Esophagus muscularis mucosa (tissue), 4 donors: ENCODE measurements around the gene CEP55. TPM values are rescaled to one million over a fixed set of nuclear protein-coding genes. Genes with fewer than 3 reads are reported as not detected.

Source experiments
- DNase-seq: peaks from one replicate; pipeline ENCODE4 v3.0.0-alpha.2; 2017; ENCODE audit errors: extremely low spot score
- H3K27ac ChIP-seq, 4 donors: fragments of 200-600 bp; sonication (generic); replicated peaks in 1 of 4; 1 replicate in 3 of 4; 2 replicates in 1 of 4; pipeline ENCODE4 v1.5.1; 2016 to 2019; ENCODE audit warnings: mild to moderate bottlenecking in 1 of 4
- H3K27me3 ChIP-seq, 4 donors: fragments of 200-600 bp; sonication (generic); one replicate each; pipeline versions ENCODE4 v1.5.1 to v1.6.0; 2016 to 2019
- H3K36me3 ChIP-seq, 4 donors: fragments of 200-600 bp; sonication (generic); one replicate each; pipeline ENCODE4 v1.5.1; 2016 to 2019
- H3K4me1 ChIP-seq, 4 donors: fragments of 200-600 bp; sonication (generic); one replicate each; pipeline ENCODE4 v1.5.1; 2016 to 2019
- H3K4me3 ChIP-seq, 4 donors: fragments of 200-600 bp; sonication (generic); 1 replicate in 2 of 4; 2 replicates in 2 of 4; pipeline ENCODE4 v1.5.1; 2016 to 2019; ENCODE audit warnings: mild to moderate bottlenecking in 4 of 4, moderate library complexity in 1 of 4
- H3K9me3 ChIP-seq, 4 donors: fragments of 200-600 bp; sonication (generic); 1 replicate in 3 of 4; 2 replicates in 1 of 4; pipeline ENCODE4 v1.5.1; 2016 to 2019
- EP300 ChIP-seq: sonication (generic); formaldehyde crosslinking; IDR thresholded peaks from one replicate; pipeline ENCODE4 v1.6.1; 2017; ENCODE audit warnings: antibody characterized with exemption
- POLR2A ChIP-seq: fragments of 450-650 bp; IDR thresholded peaks from one replicate; pipeline ENCODE4 v1.6.1; 2017; ENCODE audit warnings: antibody characterized with exemption, moderate library complexity, mild to moderate bottlenecking, low read depth
- POLR2AphosphoS5 ChIP-seq, 2 donors: sonication (generic); formaldehyde crosslinking; IDR thresholded peaks; one replicate each; pipeline ENCODE4 v1.6.1; 2017; ENCODE audit warnings: antibody characterized with exemption in 2 of 2
- WGBS: methylation state at CpG from one replicate; pipeline ENCODE4 v1.1.5; 2018; 5-methylcytosine and 5-hydroxymethylcytosine counted together
- intact Hi-C: fragments of 100-400 bp; cut with DNase I; formaldehyde crosslinking; loops from one replicate; pipeline ENCODE4 v1.15.1; 2023
- total RNA-seq, 4 donors: library from RNA; depleted of rRNA; stranded (reverse); fragments of >200 nt; gene quantifications; one replicate each; pipeline versions ENCODE4 v1.1.0 to v1.2.1, GENCODE V29; 2016
- TF ChIP-seq, protein P1 (sequence below), 3 experiments: fragments of 200-600 bp in 2 of 3; fragments of 450-650 bp in 1 of 3; sonication (generic) in 2 of 3; IDR thresholded peaks; one replicate each; pipeline ENCODE4 v1.5.1; 2017 to 2019; ENCODE audit warnings: antibody characterized with exemption in 3 of 3, mild to moderate bottlenecking in 2 of 3, moderate library complexity in 1 of 3

Gene CEP55
- total RNA-seq, 4 donors from 2014 or later: 0.19 to 0.80 (median 0.50) TPM; not detected in 1

DNA sequence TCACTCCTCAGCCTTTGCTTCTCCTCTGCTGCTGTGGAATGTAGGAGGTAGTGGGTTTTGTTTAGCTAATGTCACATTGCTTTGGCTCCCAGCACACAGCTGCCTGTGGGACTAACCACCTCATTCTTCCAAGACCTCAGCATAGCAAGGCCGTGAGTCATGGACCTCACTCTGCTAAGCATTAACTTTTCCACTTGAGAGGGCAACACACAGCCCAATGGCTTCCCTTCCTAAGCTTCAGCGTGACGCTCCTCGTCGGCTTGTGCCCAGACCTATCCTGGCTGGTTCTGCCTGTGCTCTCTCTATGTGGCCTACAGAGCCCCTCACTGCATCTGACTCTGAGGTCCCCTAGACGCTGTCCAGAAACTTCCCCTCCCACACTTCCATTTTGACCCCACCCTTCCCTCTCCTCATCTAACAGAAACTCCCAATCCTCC lies 37.6 kb upstream of the CEP55 start:
- intact Hi-C loops: no loop called here
- Histone ChIP-seq H3K9me3 (no peaks in the 10 kb centered on the region), H3K36me3 (peaks cover 5 to 23% (median 9%) of the 10 kb centered on the region in 4 donors), H3K4me1 (peaks cover 30 to 78% (median 74%) of the 10 kb centered on the region in 4 donors), H3K4me3 (peak overlapping the region; percentile 2 to 29 (median 22)), H3K27me3 (no peaks in the 10 kb centered on the region), H3K27ac (peak overlapping the region; percentile 87 to 96 (median 91))
- TF ChIP-seq EP300 (no peak), POLR2AphosphoS5 (IDR thresholded peaks at IDR 0.05) (peak; percentile 90 to 93)
- WGBS: 35% methylated on average over 6 of the region's 6 CpGs
- peak; percentile 96 for DNase-seq

DNA sequence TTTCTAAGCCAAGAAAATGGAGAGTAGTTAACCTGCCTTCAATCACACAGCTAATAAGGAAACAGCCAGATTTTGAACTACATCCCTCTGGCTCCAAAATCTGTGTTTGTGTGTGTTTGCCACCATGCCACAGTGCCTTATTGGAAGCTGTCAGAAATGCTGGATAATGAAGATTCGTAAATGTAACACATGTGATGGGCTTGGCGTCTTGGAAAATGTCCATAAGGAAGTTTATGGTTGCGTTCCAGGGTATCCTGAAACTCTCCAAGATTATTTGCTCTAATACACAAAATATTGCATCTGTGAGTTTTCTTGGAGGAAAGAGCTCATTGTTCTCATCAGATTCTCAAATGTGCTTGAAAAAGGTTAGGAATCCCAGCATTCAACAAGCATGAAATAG lies 36.9 kb upstream of the CEP55 start:
- Histone ChIP-seq H3K27ac (peak overlapping the region; percentile 87 to 96 (median 91)), H3K9me3 (no peaks in the 10 kb centered on the region), H3K36me3 (peaks cover under 1 to 17% (median 3%) of the 10 kb centered on the region in 4 donors), H3K4me1 (peaks cover 33 to 84% (median 78%) of the 10 kb centered on the region in 4 donors), H3K4me3 (no peak overlapping the region), H3K27me3 (no peaks in the 10 kb centered on the region)
- DNase-seq: no peak
- intact Hi-C loops: no loop called here
- 50% methylated on average over 3 of the region's 3 CpGs for WGBS
- TF ChIP-seq POLR2A (no peak), POLR2AphosphoS5 (IDR thresholded peaks at IDR 0.05) (no peak), EP300 (no peak)
- TF ChIP-seq, protein P1, sequence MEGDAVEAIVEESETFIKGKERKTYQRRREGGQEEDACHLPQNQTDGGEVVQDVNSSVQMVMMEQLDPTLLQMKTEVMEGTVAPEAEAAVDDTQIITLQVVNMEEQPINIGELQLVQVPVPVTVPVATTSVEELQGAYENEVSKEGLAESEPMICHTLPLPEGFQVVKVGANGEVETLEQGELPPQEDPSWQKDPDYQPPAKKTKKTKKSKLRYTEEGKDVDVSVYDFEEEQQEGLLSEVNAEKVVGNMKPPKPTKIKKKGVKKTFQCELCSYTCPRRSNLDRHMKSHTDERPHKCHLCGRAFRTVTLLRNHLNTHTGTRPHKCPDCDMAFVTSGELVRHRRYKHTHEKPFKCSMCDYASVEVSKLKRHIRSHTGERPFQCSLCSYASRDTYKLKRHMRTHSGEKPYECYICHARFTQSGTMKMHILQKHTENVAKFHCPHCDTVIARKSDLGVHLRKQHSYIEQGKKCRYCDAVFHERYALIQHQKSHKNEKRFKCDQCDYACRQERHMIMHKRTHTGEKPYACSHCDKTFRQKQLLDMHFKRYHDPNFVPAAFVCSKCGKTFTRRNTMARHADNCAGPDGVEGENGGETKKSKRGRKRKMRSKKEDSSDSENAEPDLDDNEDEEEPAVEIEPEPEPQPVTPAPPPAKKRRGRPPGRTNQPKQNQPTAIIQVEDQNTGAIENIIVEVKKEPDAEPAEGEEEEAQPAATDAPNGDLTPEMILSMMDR (IDR thresholded peaks at IDR 0.05): no peak

DNA sequence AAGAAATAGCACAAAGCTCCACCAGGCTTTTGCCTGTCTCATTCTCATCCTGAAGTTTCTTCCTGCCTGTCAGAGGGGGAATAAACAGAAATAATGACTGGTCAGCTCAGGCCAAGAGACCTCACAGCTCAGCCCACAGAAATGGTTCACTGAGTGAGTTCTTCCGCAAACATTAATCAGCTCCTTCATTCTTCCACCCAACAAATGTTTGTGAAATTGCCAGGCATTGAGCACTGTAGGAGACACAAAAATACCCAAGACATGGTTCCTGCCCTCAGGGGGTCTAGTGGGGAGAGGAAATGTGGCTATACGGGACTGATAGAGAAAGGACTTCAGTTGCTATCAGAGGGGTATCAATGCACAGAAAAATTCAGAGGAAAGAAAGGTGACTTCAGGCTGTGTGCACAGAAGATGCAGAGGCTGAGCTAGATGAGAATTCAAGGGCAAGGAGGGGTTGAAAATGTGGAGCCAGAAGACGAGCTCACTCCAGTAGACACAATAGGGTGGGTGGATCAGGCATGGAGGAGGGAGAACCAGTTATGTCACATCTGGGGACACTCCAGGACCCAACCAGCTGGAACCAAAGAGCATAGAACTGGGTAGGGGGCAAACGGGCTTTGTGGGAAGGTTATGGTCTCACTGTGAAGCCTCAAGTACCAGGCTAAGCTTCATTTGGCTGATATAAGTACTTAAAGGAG lies 35.2 kb upstream of the CEP55 start:
- DNase-seq: no peak
- TF ChIP-seq POLR2A: no peak
- TF ChIP-seq EP300: no peak
- TF ChIP-seq, protein P1 (IDR thresholded peaks at IDR 0.05): no peak
- no peak for TF ChIP-seq POLR2AphosphoS5 (IDR thresholded peaks at IDR 0.05)

DNA sequence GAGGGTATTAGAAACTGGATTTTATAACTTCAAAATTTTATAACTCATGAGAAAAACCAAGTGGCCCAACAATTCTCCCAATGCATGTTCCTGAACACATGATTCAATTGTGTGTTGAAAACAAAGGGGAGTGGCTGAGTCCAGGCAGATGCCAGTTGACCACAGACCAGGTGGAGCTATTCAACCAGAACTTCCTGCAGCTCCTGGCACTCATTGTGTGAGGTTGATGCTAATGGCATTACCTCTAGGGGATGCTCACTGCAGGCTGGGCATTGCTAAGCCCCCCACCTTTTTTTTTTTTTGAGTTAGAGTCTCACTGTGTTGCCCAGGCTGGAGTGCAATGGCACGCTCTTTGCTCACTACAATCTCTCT lies 34.6 kb upstream of the CEP55 start:
- no peak overlapping the region for H3K4me3 ChIP-seq
- peaks cover 56 to 100% (median 98%) of the 10 kb centered on the region in 4 donors for H3K4me1 ChIP-seq
- no peaks in the 10 kb centered on the region for H3K27me3 ChIP-seq
- intact Hi-C loops: no loop called here
- H3K9me3 ChIP-seq: no peaks in the 10 kb centered on the region
- WGBS: 85% methylated on average over 1 of the region's 1 CpG
- H3K36me3 ChIP-seq: no peaks in the 10 kb centered on the region
- no peak for TF ChIP-seq POLR2A
- no peak for TF ChIP-seq EP300
- TF ChIP-seq POLR2AphosphoS5 (IDR thresholded peaks at IDR 0.05): no peak
- TF ChIP-seq, protein P1 (IDR thresholded peaks at IDR 0.05): no peak
- H3K27ac ChIP-seq: peak overlapping the region; percentile 87 to 96 (median 91)
- no peak for DNase-seq

More for the DNA sequence above, 35.2 kb upstream of the CEP55 start:
- intact Hi-C loops: no loop called here
- Histone ChIP-seq H3K9me3 (no peaks in the 10 kb centered on the region), H3K4me3 (no peak overlapping the region), H3K27ac (peak overlapping the region; percentile 87 to 96 (median 91)), H3K27me3 (no peaks in the 10 kb centered on the region), H3K4me1 (peaks cover 50 to 100% (median 95%) of the 10 kb centered on the region in 4 donors), H3K36me3 (peaks cover 0 to 4% (median 2%) of the 10 kb centered on the region in 4 donors)
- 56% methylated on average over 4 of the region's 4 CpGs for WGBS

DNA sequence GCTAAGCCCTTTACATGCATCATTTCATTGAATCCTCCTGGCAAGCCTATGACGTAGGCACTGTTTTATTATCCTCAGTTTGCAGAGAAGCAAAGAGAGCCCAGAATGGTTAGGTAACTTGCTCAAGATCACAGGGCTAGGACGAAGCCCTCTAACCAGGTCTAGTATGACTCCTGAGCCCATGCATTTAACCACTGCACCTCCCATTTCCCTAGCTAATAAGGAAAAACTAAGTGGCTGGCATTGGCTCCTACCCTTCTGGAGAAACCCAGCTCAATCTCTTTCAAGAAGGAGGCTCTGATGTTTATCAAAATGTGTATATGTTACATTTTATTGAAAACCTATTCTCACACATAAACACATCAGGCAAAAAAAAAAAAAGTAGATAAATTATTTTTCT lies 34.0 kb upstream of the CEP55 start:
- TF ChIP-seq, protein P1 (IDR thresholded peaks at IDR 0.05): no peak
- TF ChIP-seq POLR2AphosphoS5 (IDR thresholded peaks at IDR 0.05) (no peak), POLR2A (no peak), EP300 (no peak)
- no peaks in the 10 kb centered on the region for H3K9me3 ChIP-seq
- no peak overlapping the region for H3K4me3 ChIP-seq
- intact Hi-C loops: no loop called here
- no peaks in the 10 kb centered on the region for H3K27me3 ChIP-seq
- no peak for DNase-seq
- 27% methylated on average over 2 of the region's 2 CpGs for WGBS
- peak overlapping the region; percentile 87 to 96 (median 91) for H3K27ac ChIP-seq
- no peaks in the 10 kb centered on the region for H3K36me3 ChIP-seq
- peaks cover 58 to 98% (median 95%) of the 10 kb centered on the region in 4 donors for H3K4me1 ChIP-seq
